WERI-Rb-1 (cell line): ENCODE measurements around the gene BCR.

Experiments
- DNase-seq: peaks from one replicate; pipeline ENCODE4 v3.0.0-alpha.2; 2020
- H3K27ac ChIP-seq: fragments of 250-450 bp; sonication (Bioruptor Pico); 2 replicates; pipeline ENCODE4 v1.5.1; 2020; ENCODE audit warnings: mild to moderate bottlenecking, moderate library complexity
- H3K27me3 ChIP-seq: fragments of 250-450 bp; sonication (Bioruptor Pico); 2 replicates; pipeline ENCODE4 v1.5.1; 2021; ENCODE audit warnings: mild to moderate bottlenecking, low read depth, moderate library complexity; ENCODE audit not compliant: insufficient read depth, severe bottlenecking
- H3K36me3 ChIP-seq: fragments of 250-450 bp; sonication (Bioruptor Pico); 2 replicates; pipeline ENCODE4 v1.5.1; 2020; ENCODE audit warnings: mild to moderate bottlenecking, moderate library complexity
- H3K4me3 ChIP-seq: 2 replicates; pipeline ENCODE4 v1.5.1; 2011; ENCODE audit warnings: low read depth, mild to moderate bottlenecking, control low read depth, low read length
- H3K9me3 ChIP-seq: fragments of 250-450 bp; sonication (Bioruptor Pico); 2 replicates; pipeline ENCODE4 v1.5.1; 2021; ENCODE audit warnings: mild to moderate bottlenecking, moderate library complexity; ENCODE audit not compliant: severe bottlenecking
- CTCF ChIP-seq: IDR thresholded peaks from 2 replicates; pipeline ENCODE4 v1.5.1; 2011; ENCODE audit warnings: low read depth, mild to moderate bottlenecking, control low read depth, inconsistent platforms, low read length

The BCR gene

GRCh38 chr22:23137468-23137867, 42.8 kb upstream of the BCR start:
- Histone ChIP-seq H3K27me3 (no peaks in the 10 kb centered on the region), H3K9me3 (no peaks in the 10 kb centered on the region), H3K27ac (no peak overlapping the region), H3K36me3 (no peaks in the 10 kb centered on the region), H3K4me3 (no peak overlapping the region)
- DNase-seq, result no peak
- TF ChIP-seq CTCF, result no peak

GRCh38 chr22:23137905-23138561, 42.3 kb upstream of the BCR start:
- no peak for DNase-seq
- H3K4me3 ChIP-seq, result no peak overlapping the region
- TF ChIP-seq CTCF, result no peak
- H3K27me3 ChIP-seq, result no peaks in the 10 kb centered on the region
- no peak overlapping the region for H3K27ac ChIP-seq
- no peaks in the 10 kb centered on the region for H3K36me3 ChIP-seq
- no peaks in the 10 kb centered on the region for H3K9me3 ChIP-seq

- Histone ChIP-seq H3K4me3 (no peak overlapping the region), H3K36me3 (no peaks in the 10 kb centered on the region), H3K9me3 (no peaks in the 10 kb centered on the region), H3K27ac (no peak overlapping the region), H3K27me3 (no peaks in the 10 kb centered on the region)
- no peak for TF ChIP-seq CTCF
- DNase-seq, result no peak
Observed at GRCh38 chr22:23138584-23139435, 41.5 kb upstream of the BCR start.

- DNase-seq, result no peak
- Histone ChIP-seq H3K27ac (no peak overlapping the region), H3K4me3 (no peak overlapping the region), H3K9me3 (no peaks in the 10 kb centered on the region), H3K27me3 (no peaks in the 10 kb centered on the region), H3K36me3 (no peaks in the 10 kb centered on the region)
- no peak for TF ChIP-seq CTCF
Observed at GRCh38 chr22:23140385-23140784, 39.9 kb upstream of the BCR start.

GRCh38 chr22:23142546-23143105, 37.7 kb upstream of the BCR start:
- H3K4me3 ChIP-seq, result peak overlapping the region; percentile 33; the same call in 1 of the 2 replicates
- H3K27me3 ChIP-seq, result no peaks in the 10 kb centered on the region
- TF ChIP-seq CTCF, result no peak
- H3K27ac ChIP-seq, result peak overlapping the region; percentile 46; the same call in 1 of the 2 replicates
- no peaks in the 10 kb centered on the region for H3K9me3 ChIP-seq
- no peak for DNase-seq
- no peaks in the 10 kb centered on the region for H3K36me3 ChIP-seq
